Endothelial cell of umbilical vein (primary cell): ENCODE data around the gene CNDP1. TPM values are rescaled to one million over a fixed set of nuclear protein-coding genes. Genes with fewer than 3 reads are reported as not detected.

ENCODE experiments used
- BruUV-seq: library from RNA; stranded (reverse); fragments of 400-500 nt; replicated peaks from 2 replicates; lab custom pipeline; 2021; lab: Mats Ljungman, UMichigan
- CTCF ChIA-PET: fragments of 300-600, 350-600 bp; sonication (Branson Sonifier 250); formaldehyde crosslinking; loops from one replicate; lab custom pipeline; 2021; ENCODE audit warnings: antibody characterized with exemption, inconsistent platforms; lab: Charles Lee
- POLR2A ChIA-PET: fragments of 300-600, 350-600 bp; sonication (Branson Sonifier 250); formaldehyde crosslinking; loops from one replicate; lab custom pipeline; 2021; ENCODE audit warnings: antibody characterized with exemption, inconsistent platforms; lab: Charles Lee
- DNase-seq: peaks from one replicate; pipeline ENCODE4 v3.0.0-alpha.2; 2011; ENCODE audit warnings: low read depth, low spot score
- FAIRE-seq: peaks from 2 replicates; lab custom pipeline; 2011; peaks lifted over from hg19 to GRCh38; lab: Jason Lieb, UNC
- H2AFZ ChIP-seq: 2 replicates; pipeline ENCODE4 v1.6.0; 2012; ENCODE audit warnings: low read depth, low read length, control low read depth, inconsistent platforms
- H3K27ac ChIP-seq: 2 replicates; pipeline ENCODE4 v1.5.1; 2011; ENCODE audit warnings: low read depth, mild to moderate bottlenecking, control low read depth, low read length, moderate library complexity; ENCODE audit not compliant: insufficient read depth
- H3K27me3 ChIP-seq, 2 experiments: 2 replicates each; pipeline versions ENCODE4 v1.6.0 to v1.6.1; 2011; ENCODE audit warnings: low read length in 2 of 2, mixed read lengths in 1 of 2; ENCODE audit not compliant: control insufficient read depth in 2 of 2, insufficient read depth in 2 of 2
- H3K36me3 ChIP-seq, 2 experiments: 2 replicates in 1 of 2; 3 replicates in 1 of 2; pipeline ENCODE4 v1.5.1; 2011; ENCODE audit warnings: low read length in 2 of 2, mild to moderate bottlenecking in 1 of 2, moderate library complexity in 1 of 2; ENCODE audit not compliant: control insufficient read depth in 2 of 2, insufficient read depth in 2 of 2; ENCODE audit errors: extremely low read depth in 1 of 2
- H3K4me1 ChIP-seq: 3 replicates; pipeline ENCODE4 v1.5.1; 2011; ENCODE audit warnings: mild to moderate bottlenecking, low read length; ENCODE audit not compliant: control insufficient read depth, insufficient read depth; ENCODE audit errors: extremely low read depth
- H3K4me2 ChIP-seq: 2 replicates; pipeline ENCODE4 v1.6.1; 2011; ENCODE audit warnings: low read length, control low read depth, mixed read lengths; ENCODE audit not compliant: insufficient read depth
- H3K4me3 ChIP-seq, 3 experiments: fragments of 200-600 bp in 1 of 3; sonication (generic), shearing (Covaris generic) in 1 of 3; replicated peaks in 1 of 3; 2 replicates each; pipeline ENCODE4 v1.5.1; 2011 to 2016; ENCODE audit warnings: control low read depth in 3 of 3, low read length in 3 of 3, mild to moderate bottlenecking in 2 of 3, inconsistent platforms in 1 of 3, low read depth in 1 of 3, moderate library complexity in 1 of 3; ENCODE audit not compliant: insufficient read depth in 1 of 3
- H3K79me2 ChIP-seq: 2 replicates; pipeline ENCODE4 v1.6.0; 2012; ENCODE audit warnings: low read length, inconsistent platforms; ENCODE audit not compliant: control insufficient read depth, insufficient read depth
- H3K9ac ChIP-seq: replicated peaks from 2 replicates; pipeline ENCODE3; 2011; ENCODE audit warnings: low read length, control low read depth; ENCODE audit not compliant: insufficient read depth; ENCODE audit errors: extremely low read depth
- H3K9me1 ChIP-seq: replicated peaks from 3 replicates; pipeline ENCODE4 v1.6.0; 2011; ENCODE audit warnings: mild to moderate bottlenecking, low read length; ENCODE audit not compliant: control insufficient read depth, insufficient read depth; ENCODE audit errors: extremely low read depth
- H3K9me3 ChIP-seq: replicated peaks from 2 replicates; pipeline ENCODE4 v1.5.1; 2012; ENCODE audit warnings: low read length, inconsistent platforms; ENCODE audit not compliant: control insufficient read depth, insufficient read depth
- H4K20me1 ChIP-seq: replicated peaks from 2 replicates; pipeline ENCODE3; 2011; ENCODE audit warnings: mild to moderate bottlenecking, low read length; ENCODE audit not compliant: control insufficient read depth, insufficient read depth; ENCODE audit errors: extremely low read depth
- EZH2 ChIP-seq: IDR thresholded peaks from 2 replicates; pipeline ENCODE4 v1.6.1; 2012; ENCODE audit warnings: borderline replicate concordance, low read depth, mild to moderate bottlenecking, moderate library complexity, low read length, inconsistent platforms; ENCODE audit not compliant: severe bottlenecking
- FOS ChIP-seq: IDR thresholded peaks from 2 replicates; pipeline ENCODE4 v1.6.1; 2011; ENCODE audit warnings: mild to moderate bottlenecking, low read length, moderate library complexity, borderline replicate concordance; ENCODE audit not compliant: insufficient read depth
- GATA2 ChIP-seq: IDR thresholded peaks from 2 replicates; pipeline ENCODE4 v1.7.0; 2011; ENCODE audit warnings: low read depth, mild to moderate bottlenecking, moderate library complexity, mixed read lengths, low read length; ENCODE audit not compliant: insufficient read length, insufficient read depth
- JUN ChIP-seq: IDR thresholded peaks from 2 replicates; pipeline ENCODE4 v1.6.1; 2011; ENCODE audit warnings: borderline replicate concordance, low read depth; ENCODE audit not compliant: insufficient read length, insufficient read depth
- MAX ChIP-seq: IDR thresholded peaks from 2 replicates; pipeline ENCODE4 v1.6.1; 2011; ENCODE audit not compliant: insufficient read depth, insufficient read length
- MYC ChIP-seq: IDR thresholded peaks from one replicate; pipeline ENCODE4 v1.6.1; 2011; ENCODE audit warnings: mild to moderate bottlenecking, low read depth, low read length
- POLR2A ChIP-seq: IDR thresholded peaks from 2 replicates; pipeline ENCODE4 v1.6.1; 2012; ENCODE audit warnings: low read depth, mild to moderate bottlenecking, control low read depth, low read length
- POLR2AphosphoS5 ChIP-seq: IDR thresholded peaks from 2 replicates; pipeline ENCODE4 v1.6.1; 2012; ENCODE audit warnings: low read depth, mild to moderate bottlenecking, control low read depth, low read length, moderate library complexity; ENCODE audit not compliant: insufficient read depth
- dilution Hi-C: fragments of 300-500 bp; cut with MboI; formaldehyde crosslinking; loops from one replicate; pipeline ENCODE4 v1.15.0; 2019; ENCODE audit warnings: low sequenced_read_pairs; ENCODE audit not compliant: extremely low pct_ligation_motif_present
- intact Hi-C: fragments of 100-400 bp; cut with micrococcal nuclease; formaldehyde crosslinking; loops from one replicate; pipeline ENCODE4 v1.10.0; 2022
- polyA plus RNA-seq, 4 experiments: library from polyadenylated mRNA; depleted of rRNA in 3 of 4; stranded (reverse) in 3 of 4; unstranded in 1 of 4; fragments of >200 nt; gene quantifications; 2 replicates each; pipeline versions ENCODE4 v1.2.1 to v1.2.3, GENCODE V29; 2011 to 2012; ENCODE audit warnings: missing spikeins in 1 of 4
- total RNA-seq: library from RNA; stranded (reverse); gene quantifications from 2 replicates; pipeline ENCODE4 v1.2.3, GENCODE V29; 2021
- TF ChIP-seq, protein P1 (sequence below), 2 donors: IDR thresholded peaks; 1 replicate in 1 of 2; 2 replicates in 1 of 2; pipeline ENCODE4 v1.5.1; 2011; ENCODE audit warnings: low read length in 2 of 2, mild to moderate bottlenecking in 2 of 2, moderate library complexity in 2 of 2, control low read depth in 1 of 2, inconsistent platforms in 1 of 2, low read depth in 1 of 2; ENCODE audit not compliant: insufficient read depth in 1 of 2; ENCODE audit errors: extremely low read depth in 1 of 2

Gene CNDP1
- total and polyA plus RNA-seq, 2 donors (not counting 3 experiments of a cell fraction or from before 2014, with no cell fraction given): not detected

DNA sequence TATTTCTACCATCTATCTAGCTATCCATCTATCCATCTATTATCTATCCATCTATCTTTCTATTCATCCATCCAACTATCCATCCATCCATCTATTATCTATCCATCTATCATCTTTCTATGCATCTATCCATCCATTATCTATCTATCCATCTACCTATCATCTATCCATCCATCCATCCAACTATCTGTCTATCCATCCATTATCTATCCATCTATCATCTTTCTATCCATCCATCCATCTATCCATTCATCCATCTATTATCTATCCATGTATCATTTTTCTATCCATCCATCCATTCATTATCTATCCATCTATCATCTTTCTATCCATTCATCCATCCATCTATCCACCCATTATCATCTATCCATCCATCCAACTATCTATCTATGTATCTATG, 38.8 kb downstream of the CNDP1 start:
- no peak overlapping the region for H2AFZ ChIP-seq
- ChIA-PET CTCF (no interaction called here), POLR2A (no interaction called here)
- intact Hi-C loops (no loop called here), dilution Hi-C loops (no loop called here)
- BruUV-seq: no TSS peak
- no peaks in the 10 kb centered on the region for H4K20me1 ChIP-seq
- no peak overlapping the region for H3K4me3 ChIP-seq
- FAIRE-seq (no peak), DNase-seq (no peak)
- H3K9ac ChIP-seq: no peak overlapping the region
- no peak overlapping the region for H3K4me2 ChIP-seq
- no peaks in the 10 kb centered on the region for H3K79me2 ChIP-seq
- H3K27ac ChIP-seq: no peak overlapping the region
- H3K4me1 ChIP-seq: no peaks in the 10 kb centered on the region
- TF ChIP-seq, protein P1, sequence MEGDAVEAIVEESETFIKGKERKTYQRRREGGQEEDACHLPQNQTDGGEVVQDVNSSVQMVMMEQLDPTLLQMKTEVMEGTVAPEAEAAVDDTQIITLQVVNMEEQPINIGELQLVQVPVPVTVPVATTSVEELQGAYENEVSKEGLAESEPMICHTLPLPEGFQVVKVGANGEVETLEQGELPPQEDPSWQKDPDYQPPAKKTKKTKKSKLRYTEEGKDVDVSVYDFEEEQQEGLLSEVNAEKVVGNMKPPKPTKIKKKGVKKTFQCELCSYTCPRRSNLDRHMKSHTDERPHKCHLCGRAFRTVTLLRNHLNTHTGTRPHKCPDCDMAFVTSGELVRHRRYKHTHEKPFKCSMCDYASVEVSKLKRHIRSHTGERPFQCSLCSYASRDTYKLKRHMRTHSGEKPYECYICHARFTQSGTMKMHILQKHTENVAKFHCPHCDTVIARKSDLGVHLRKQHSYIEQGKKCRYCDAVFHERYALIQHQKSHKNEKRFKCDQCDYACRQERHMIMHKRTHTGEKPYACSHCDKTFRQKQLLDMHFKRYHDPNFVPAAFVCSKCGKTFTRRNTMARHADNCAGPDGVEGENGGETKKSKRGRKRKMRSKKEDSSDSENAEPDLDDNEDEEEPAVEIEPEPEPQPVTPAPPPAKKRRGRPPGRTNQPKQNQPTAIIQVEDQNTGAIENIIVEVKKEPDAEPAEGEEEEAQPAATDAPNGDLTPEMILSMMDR (IDR thresholded peaks at IDR 0.05; ENCODE audit: extremely low read depth in 1 of 2, insufficient read depth in 1 of 2, low read depth in 1 of 2, low read length in 2 of 2): no peak
- TF ChIP-seq POLR2A (no peak), FOS (no peak), MYC (no peak), JUN (no peak), EZH2 (no peak), GATA2 (no peak)
- H3K27me3 ChIP-seq: no peaks in the 10 kb centered on the region
- no peaks in the 10 kb centered on the region for H3K9me3 ChIP-seq
- no peaks in the 10 kb centered on the region for H3K36me3 ChIP-seq
- no peaks in the 10 kb centered on the region for H3K9me1 ChIP-seq

DNA sequence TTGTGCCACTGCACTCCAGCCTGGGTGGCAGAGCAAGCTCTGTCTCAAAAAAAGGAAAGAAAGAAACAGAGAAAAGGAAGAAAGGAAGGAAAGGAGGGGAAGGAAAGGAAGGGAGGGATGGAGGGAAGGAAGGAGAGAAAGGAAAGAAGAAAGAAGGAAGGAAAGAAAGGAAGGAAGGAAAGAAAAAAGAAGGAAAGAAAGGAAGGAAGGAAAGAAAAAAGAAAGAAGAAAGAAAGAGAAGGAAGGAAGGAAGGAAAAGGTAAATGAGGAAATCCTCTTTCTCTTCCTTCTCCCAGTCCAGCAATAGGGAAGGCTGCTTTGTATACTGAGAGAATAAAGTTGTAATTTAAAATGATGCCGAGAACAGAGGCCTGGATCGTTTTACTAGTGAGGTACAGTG, 40.6 kb downstream of the CNDP1 start:
- H3K4me1 ChIP-seq: no peaks in the 10 kb centered on the region
- no peaks in the 10 kb centered on the region for H4K20me1 ChIP-seq
- no peak overlapping the region for H3K4me3 ChIP-seq
- ChIA-PET POLR2A (no interaction called here), CTCF (no interaction called here)
- H3K4me2 ChIP-seq: no peak overlapping the region
- no peak overlapping the region for H3K9ac ChIP-seq
- H3K36me3 ChIP-seq: no peaks in the 10 kb centered on the region
- DNase-seq (no peak), FAIRE-seq (no peak)
- H3K27me3 ChIP-seq: no peaks in the 10 kb centered on the region
- H3K79me2 ChIP-seq: no peaks in the 10 kb centered on the region
- intact Hi-C loops (no loop called here), dilution Hi-C loops (no loop called here)
- H2AFZ ChIP-seq: no peak overlapping the region
- H3K9me3 ChIP-seq: no peaks in the 10 kb centered on the region
- H3K27ac ChIP-seq: no peak overlapping the region
- no peaks in the 10 kb centered on the region for H3K9me1 ChIP-seq
- BruUV-seq: no TSS peak
- no peak for TF ChIP-seq EZH2
- no peak for TF ChIP-seq POLR2AphosphoS5
- no peak for TF ChIP-seq POLR2A
- no peak for TF ChIP-seq JUN
- no peak for TF ChIP-seq FOS
- TF ChIP-seq, protein P1 (IDR thresholded peaks at IDR 0.05; ENCODE audit: extremely low read depth in 1 of 2, insufficient read depth in 1 of 2, low read depth in 1 of 2, low read length in 2 of 2): no peak
- no peak for TF ChIP-seq MAX
- no peak for TF ChIP-seq MYC
- TF ChIP-seq GATA2: no peak
